Breast epithelium (tissue), 4 donors: Measurements from ENCODE around the gene COA3. TPM values are rescaled to one million over a fixed set of nuclear protein-coding genes. Genes with fewer than 3 reads are reported as not detected.

Experiments used
- DNase-seq, 2 donors: peaks; one replicate each; pipeline ENCODE4 v3.0.0-alpha.2; 2019; ENCODE audit warnings: low spot score in 2 of 2
- H3K27ac ChIP-seq, 2 donors: fragments of 200-600 bp; sonication (generic) in 1 of 2; one replicate each; pipeline ENCODE4 v1.5.1; 2016 to 2019; ENCODE audit warnings: mild to moderate bottlenecking in 1 of 2
- H3K27me3 ChIP-seq, 2 donors: fragments of 200-600 bp; sonication (generic) in 1 of 2; one replicate each; pipeline versions ENCODE4 v1.5.1 to v1.6.0; 2017 to 2019; ENCODE audit warnings: control low read depth in 1 of 2, mild to moderate bottlenecking in 1 of 2
- H3K36me3 ChIP-seq: fragments of 200-600 bp; one replicate; pipeline ENCODE4 v1.5.1; 2019
- H3K4me1 ChIP-seq, 2 donors: fragments of 200-600 bp; sonication (generic); one replicate each; pipeline ENCODE4 v1.5.1; 2016 to 2019; ENCODE audit warnings: control low read depth in 1 of 2
- H3K4me3 ChIP-seq, 3 donors: fragments of 200-600 bp; sonication (generic); 1 replicate in 2 of 3; 2 replicates in 1 of 3; pipeline ENCODE4 v1.5.1; 2016 to 2019; ENCODE audit warnings: mild to moderate bottlenecking in 3 of 3, moderate library complexity in 2 of 3
- H3K9me3 ChIP-seq, 2 donors: fragments of 200-600 bp; sonication (generic) in 1 of 2; one replicate each; pipeline ENCODE4 v1.5.1; 2016 to 2019; ENCODE audit warnings: control low read depth in 1 of 2
- POLR2A ChIP-seq: fragments of 450-650 bp; IDR thresholded peaks from one replicate; pipeline ENCODE4 v1.6.1; 2016; ENCODE audit warnings: antibody characterized with exemption, mild to moderate bottlenecking, moderate library complexity
- POLR2AphosphoS5 ChIP-seq, 3 donors: sonication (generic); formaldehyde crosslinking; IDR thresholded peaks; one replicate each; pipeline ENCODE4 v1.6.1; 2017; ENCODE audit warnings: antibody characterized with exemption in 3 of 3
- intact Hi-C: fragments of 100-400 bp; cut with DNase I; formaldehyde crosslinking; loops from one replicate; pipeline ENCODE4 v1.15.1; 2023; ENCODE audit warnings: low total_unique reads
- total RNA-seq, 3 donors: library from RNA; depleted of rRNA; stranded (reverse); fragments of >200 nt; gene quantifications; one replicate each; pipeline ENCODE4 v1.1.0, GENCODE V29; 2016
- TF ChIP-seq, protein P1 (sequence below), 3 donors: fragments of 450-650 bp; IDR thresholded peaks; one replicate each; pipeline ENCODE4 v1.5.1; 2016 to 2017; ENCODE audit warnings: antibody characterized with exemption in 3 of 3, mild to moderate bottlenecking in 3 of 3, moderate library complexity in 3 of 3

Gene COA3
- total RNA-seq, 3 donors from 2014 or later, result 52.6 to 74.1 (median 72.8) TPM

DNA sequence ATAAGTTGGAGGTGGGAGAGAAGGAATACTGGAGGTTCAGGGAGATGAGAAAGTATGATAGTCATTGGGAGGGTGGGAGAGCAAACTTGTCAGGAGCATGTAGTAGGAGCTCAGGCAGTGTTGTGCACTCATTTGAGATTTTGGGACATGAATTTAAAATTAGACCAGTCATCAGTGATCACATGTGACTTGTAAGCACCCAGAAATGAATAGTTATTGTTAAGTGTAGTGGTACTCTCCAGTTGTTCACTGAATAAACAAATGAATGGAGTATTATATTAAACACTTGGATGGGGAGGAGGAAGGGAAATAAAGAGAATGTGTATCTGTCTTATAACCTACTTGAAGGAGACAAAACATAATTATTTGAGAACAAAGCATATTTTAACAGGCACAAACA, 32.5 kb upstream of the COA3 start:
- no peaks in the 10 kb centered on the region for H3K27me3 ChIP-seq
- H3K4me1 ChIP-seq, result no peaks in the 10 kb centered on the region
- H3K9me3 ChIP-seq, result no peaks in the 10 kb centered on the region
- no peak overlapping the region for H3K27ac ChIP-seq
- H3K4me3 ChIP-seq, result no peak overlapping the region
- no peaks in the 10 kb centered on the region for H3K36me3 ChIP-seq
- DNase-seq, result no peak
- TF ChIP-seq, protein P1, sequence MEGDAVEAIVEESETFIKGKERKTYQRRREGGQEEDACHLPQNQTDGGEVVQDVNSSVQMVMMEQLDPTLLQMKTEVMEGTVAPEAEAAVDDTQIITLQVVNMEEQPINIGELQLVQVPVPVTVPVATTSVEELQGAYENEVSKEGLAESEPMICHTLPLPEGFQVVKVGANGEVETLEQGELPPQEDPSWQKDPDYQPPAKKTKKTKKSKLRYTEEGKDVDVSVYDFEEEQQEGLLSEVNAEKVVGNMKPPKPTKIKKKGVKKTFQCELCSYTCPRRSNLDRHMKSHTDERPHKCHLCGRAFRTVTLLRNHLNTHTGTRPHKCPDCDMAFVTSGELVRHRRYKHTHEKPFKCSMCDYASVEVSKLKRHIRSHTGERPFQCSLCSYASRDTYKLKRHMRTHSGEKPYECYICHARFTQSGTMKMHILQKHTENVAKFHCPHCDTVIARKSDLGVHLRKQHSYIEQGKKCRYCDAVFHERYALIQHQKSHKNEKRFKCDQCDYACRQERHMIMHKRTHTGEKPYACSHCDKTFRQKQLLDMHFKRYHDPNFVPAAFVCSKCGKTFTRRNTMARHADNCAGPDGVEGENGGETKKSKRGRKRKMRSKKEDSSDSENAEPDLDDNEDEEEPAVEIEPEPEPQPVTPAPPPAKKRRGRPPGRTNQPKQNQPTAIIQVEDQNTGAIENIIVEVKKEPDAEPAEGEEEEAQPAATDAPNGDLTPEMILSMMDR (IDR thresholded peaks at IDR 0.05), result no peak
- TF ChIP-seq POLR2A (no peak), POLR2AphosphoS5 (IDR thresholded peaks at IDR 0.05) (no peak)
- intact Hi-C loops, result no loop called here

DNA sequence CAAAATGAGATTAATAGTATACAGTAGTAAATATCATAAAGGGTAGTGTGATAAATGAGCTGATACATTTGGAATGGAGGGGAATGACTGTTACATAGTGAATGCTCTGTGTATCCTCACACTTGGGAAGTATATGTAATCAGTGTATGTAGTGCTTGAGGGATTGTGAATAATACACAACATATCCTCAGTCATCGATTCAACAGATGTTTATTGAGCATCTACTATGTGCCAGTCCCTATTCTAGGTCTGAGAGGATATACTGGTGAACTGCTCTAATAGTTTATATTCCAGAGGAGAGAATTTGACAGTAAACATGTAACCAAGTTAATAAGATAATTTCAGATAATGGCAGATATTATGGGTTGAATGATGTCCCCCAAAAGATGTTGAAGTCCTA, 29.0 kb upstream of the COA3 start:
- no peak for DNase-seq
- Histone ChIP-seq H3K36me3 (no peaks in the 10 kb centered on the region), H3K27ac (no peak overlapping the region), H3K27me3 (no peaks in the 10 kb centered on the region), H3K4me3 (no peak overlapping the region), H3K4me1 (peaks cover 0 to 3% of the 10 kb centered on the region in 2 donors), H3K9me3 (no peaks in the 10 kb centered on the region)
- intact Hi-C loops, result no loop called here
- no peak for TF ChIP-seq POLR2AphosphoS5 (IDR thresholded peaks at IDR 0.05)
- TF ChIP-seq, protein P1 (IDR thresholded peaks at IDR 0.05), result no peak
- TF ChIP-seq POLR2A, result no peak

DNA sequence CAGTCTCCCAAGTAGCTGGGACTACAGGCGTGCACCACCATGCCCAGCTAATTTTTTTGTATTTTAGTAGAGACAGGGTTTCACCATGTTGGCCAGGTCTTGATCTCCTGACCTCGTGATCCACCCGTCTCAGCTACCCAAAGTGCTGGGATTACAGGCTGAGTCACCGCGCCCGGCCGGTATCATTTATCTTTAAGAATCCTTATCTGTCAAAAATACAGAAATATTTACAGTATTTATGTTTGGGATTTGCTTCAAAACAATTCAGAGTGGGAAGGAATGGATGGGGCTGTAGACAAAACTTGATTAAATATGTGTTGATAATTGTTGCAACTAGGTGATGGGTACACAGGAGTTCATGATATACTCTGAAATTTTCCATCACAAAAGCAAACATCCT, 22.7 kb upstream of the COA3 start:
- intact Hi-C loops, result no loop called here
- no peak overlapping the region for H3K27ac ChIP-seq
- TF ChIP-seq, protein P1 (IDR thresholded peaks at IDR 0.05), result no peak
- no peak for TF ChIP-seq POLR2A
- TF ChIP-seq POLR2AphosphoS5 (IDR thresholded peaks at IDR 0.05), result no peak

DNA sequence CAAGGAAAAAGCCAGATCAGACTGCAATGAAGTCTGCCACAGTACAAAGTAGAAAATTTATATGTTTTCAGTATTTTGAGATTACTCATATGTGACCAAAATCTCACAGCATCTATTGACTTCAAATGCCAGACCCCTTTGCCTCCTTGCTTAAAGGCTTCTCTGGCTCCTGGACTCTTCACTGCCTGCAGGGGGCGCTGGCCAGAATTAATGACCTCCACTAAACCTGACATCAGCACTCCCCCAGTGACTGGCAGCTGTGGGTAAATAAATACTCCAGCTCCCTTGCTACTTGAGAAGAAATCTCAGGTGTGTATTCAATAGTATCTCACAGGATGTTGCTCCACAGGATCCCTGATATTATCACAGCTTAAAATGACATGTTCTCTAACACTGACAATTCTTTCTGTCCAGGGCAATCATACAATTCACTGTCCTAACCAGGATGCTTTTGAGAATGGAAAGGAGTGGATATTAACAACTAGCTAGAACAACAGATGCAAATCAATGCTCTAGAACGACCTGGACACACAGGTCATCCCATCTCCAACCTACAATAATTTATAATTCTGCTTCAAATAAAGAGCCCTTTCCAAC, 21.5 kb upstream of the COA3 start:
- H3K27ac ChIP-seq, result no peak overlapping the region
- TF ChIP-seq POLR2AphosphoS5 (IDR thresholded peaks at IDR 0.05) (no peak), POLR2A (no peak)
- TF ChIP-seq, protein P1 (IDR thresholded peaks at IDR 0.05), result peak in 2 of 3 donors; percentile 29 to 41
- DNase-seq, result no peak
- peaks cover 9% of the 10 kb centered on the region for H3K36me3 ChIP-seq
- H3K9me3 ChIP-seq, result no peaks in the 10 kb centered on the region
- no peak overlapping the region for H3K4me3 ChIP-seq
- intact Hi-C loops, result no loop called here
- no peaks in the 10 kb centered on the region for H3K27me3 ChIP-seq
- peaks cover 0 to 3% of the 10 kb centered on the region in 2 donors for H3K4me1 ChIP-seq

More for the DNA sequence above, 22.7 kb upstream of the COA3 start:
- Histone ChIP-seq H3K36me3 (peaks cover 8% of the 10 kb centered on the region), H3K9me3 (no peaks in the 10 kb centered on the region), H3K27me3 (no peaks in the 10 kb centered on the region), H3K4me3 (no peak overlapping the region), H3K4me1 (peaks cover 0 to 3% of the 10 kb centered on the region in 2 donors)
- DNase-seq, result no peak

DNA sequence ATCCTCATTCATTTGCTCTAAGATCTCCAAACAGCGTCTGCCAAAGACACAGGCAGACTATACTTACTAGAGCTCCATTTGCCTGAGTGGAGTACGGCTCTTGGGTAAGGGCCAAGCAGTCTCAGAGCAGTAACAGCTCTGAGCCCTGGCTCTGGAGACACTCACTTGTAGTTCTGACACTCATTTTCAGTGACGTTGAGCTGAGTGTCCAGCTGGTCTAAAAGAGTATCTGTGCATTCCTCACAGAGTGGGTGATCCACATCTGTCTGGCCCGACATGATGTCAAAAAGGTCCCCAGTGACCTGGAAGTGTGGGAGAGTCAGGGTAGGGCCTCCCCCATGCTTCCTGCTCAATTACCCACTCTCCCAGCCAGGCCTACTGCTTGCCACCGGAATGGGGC, 19.9 kb upstream of the COA3 start:
- DNase-seq, result no peak
- Histone ChIP-seq H3K36me3 (peaks cover 11% of the 10 kb centered on the region), H3K27me3 (no peaks in the 10 kb centered on the region), H3K27ac (no peak overlapping the region), H3K9me3 (no peaks in the 10 kb centered on the region), H3K4me1 (peaks cover 0 to 3% of the 10 kb centered on the region in 2 donors), H3K4me3 (no peak overlapping the region)
- TF ChIP-seq POLR2AphosphoS5 (IDR thresholded peaks at IDR 0.05) (no peak), POLR2A (no peak)
- TF ChIP-seq, protein P1 (IDR thresholded peaks at IDR 0.05), result no peak
- intact Hi-C loops, result no loop called here
